K562 (cell line): ENCODE data around the gene GZF1. TPM values are rescaled to one million over a fixed set of nuclear protein-coding genes. Genes with fewer than 3 reads are reported as not detected.
"Not testable (repeated sequence)": the region's sequence is repeated elsewhere in the genome, so short reads cannot be mapped to it uniquely, and the experiment has no call there.

Source experiments
- ATAC-seq: fragments of 200-7000 bp; cut with Tn5 transposase; 3 replicates; pipeline ENCODE4 v1.9.1; 2020; ENCODE audit warnings: moderate library complexity
- BruUV-seq: library from RNA; stranded (reverse); fragments of 400-500 nt; replicated peaks from 2 replicates; lab custom pipeline; 2021; lab: Mats Ljungman, UMichigan
- CTCF ChIA-PET: fragments of 300-600 bp; formaldehyde crosslinking; extraction: SDS; loops from one replicate; lab custom pipeline; 2021; ENCODE audit warnings: low intra/inter-chr PET ratio; lab: Yijun Ruan, JAX
- POLR2A ChIA-PET: fragments of 300-600, 350-650 bp; sonication (Branson Sonifier 250); formaldehyde crosslinking; extraction: SDS; loops from one replicate; lab custom pipeline; 2021; ENCODE audit warnings: antibody characterized with exemption, inconsistent platforms; lab: Yijun Ruan, JAX
- DNase-seq, 4 experiments: peaks; one replicate each; pipeline versions ENCODE4 v3.0.0 to v3.0.0-alpha.2; 2011 to 2018; ENCODE audit warnings: low spot score in 3 of 4, mixed read lengths in 3 of 4; ENCODE audit errors: extremely low read depth in 1 of 4
- FAIRE-seq: peaks from 2 replicates; lab custom pipeline; 2011; peaks lifted over from hg19 to GRCh38; lab: Jason Lieb, UNC
- H2AFZ ChIP-seq: 2 replicates; pipeline ENCODE4 v1.6.0; 2011; ENCODE audit warnings: low read depth, low read length, control low read depth, inconsistent platforms
- H3K27ac ChIP-seq: fragments of 200-600 bp; 3 replicates; pipeline ENCODE4 v1.8.0; 2011; ENCODE audit warnings: low read depth, mild to moderate bottlenecking, control low read depth, inconsistent platforms, low read length, moderate library complexity, mixed read lengths; ENCODE audit errors: extremely low read depth
- H3K27me3 ChIP-seq, 2 experiments: fragments of 300-600 bp in 1 of 2; 2 replicates in 1 of 2; 3 replicates in 1 of 2; pipeline versions ENCODE4 v1.6.0 to v1.8.0; 2011; ENCODE audit warnings: inconsistent platforms in 2 of 2, low read length in 2 of 2, mild to moderate bottlenecking in 1 of 2, mixed read lengths in 1 of 2, moderate library complexity in 1 of 2; ENCODE audit not compliant: control insufficient read depth in 2 of 2, insufficient read depth in 2 of 2
- H3K36me3 ChIP-seq: fragments of 300-600 bp; 3 replicates; pipeline ENCODE4 v1.8.0; 2011; ENCODE audit warnings: mild to moderate bottlenecking, low read length, inconsistent platforms; ENCODE audit not compliant: control insufficient read depth, insufficient read depth
- H3K4me1 ChIP-seq, 2 experiments: fragments of 200-600 bp in 1 of 2; replicated peaks in 1 of 2; 2 replicates in 1 of 2; 3 replicates in 1 of 2; pipeline versions ENCODE4 v1.5.1 to v1.8.0; 2011; ENCODE audit warnings: inconsistent platforms in 2 of 2, low read length in 2 of 2, mild to moderate bottlenecking in 1 of 2, mixed read lengths in 1 of 2, moderate library complexity in 1 of 2; ENCODE audit not compliant: control insufficient read depth in 2 of 2, insufficient read depth in 2 of 2
- H3K4me2 ChIP-seq: 2 replicates; pipeline ENCODE4 v1.6.1; 2011; ENCODE audit warnings: low read length, control low read depth, inconsistent platforms, mixed read lengths; ENCODE audit not compliant: insufficient read depth
- H3K4me3 ChIP-seq: fragments of 200-600 bp; sonication (generic), shearing (Covaris generic); 2 replicates; pipeline ENCODE4 v1.5.1; 2016; ENCODE audit warnings: control low read depth, inconsistent platforms
- H3K79me2 ChIP-seq: fragments of 200-600 bp; 3 replicates; pipeline ENCODE4 v1.8.0; 2011; ENCODE audit warnings: low read length, inconsistent platforms; ENCODE audit not compliant: control insufficient read depth, insufficient read depth
- H3K9ac ChIP-seq, 2 experiments: 2 replicates each; pipeline versions ENCODE4 v1.6.0 to v1.6.1; 2011; ENCODE audit warnings: low read depth in 2 of 2, low read length in 2 of 2, control low read depth in 1 of 2, inconsistent platforms in 1 of 2, mild to moderate bottlenecking in 1 of 2, mixed read lengths in 1 of 2; ENCODE audit not compliant: insufficient read depth in 1 of 2
- H3K9me1 ChIP-seq: one replicate; pipeline ENCODE4 v1.6.0; 2011; ENCODE audit warnings: inconsistent platforms, mild to moderate bottlenecking, low read length, moderate library complexity; ENCODE audit not compliant: control insufficient read depth, insufficient read depth
- H3K9me3 ChIP-seq: replicated peaks from 2 replicates; pipeline ENCODE4 v1.5.1; 2011; ENCODE audit warnings: low read depth, low read length, inconsistent platforms; ENCODE audit not compliant: control insufficient read depth, insufficient read depth
- H4K20me1 ChIP-seq: replicated peaks from 2 replicates; pipeline ENCODE4 v1.6.1; 2011; ENCODE audit warnings: low read length, inconsistent platforms, mixed read lengths; ENCODE audit not compliant: control insufficient read depth, insufficient read depth
- COPS2 ChIP-seq: fragments of 450-650 bp; conservative IDR thresholded peaks from 2 replicates; pipeline ENCODE4 v1.6.1; 2016; ENCODE audit warnings: mild to moderate bottlenecking, moderate library complexity
- HDAC8 ChIP-seq: fragments of 450-650 bp; IDR thresholded peaks from 2 replicates; pipeline ENCODE4 v1.6.1; 2016; ENCODE audit warnings: mild to moderate bottlenecking, missing genetic modification characterization, moderate library complexity, missing compliant biosample characterization
- HNRNPH1 ChIP-seq: fragments of 200-400 bp; formaldehyde crosslinking; optimal IDR thresholded peaks from 2 replicates; pipeline ENCODE3; 2017; ENCODE audit warnings: low read depth, mild to moderate bottlenecking, low read length, moderate library complexity
- RFX7 ChIP-seq: fragments of 250-450 bp; sonication (Bioruptor Pico); IDR thresholded peaks from 2 replicates; pipeline ENCODE4 v1.5.1; 2021; ENCODE audit warnings: mild to moderate bottlenecking
- ZBTB7A ChIP-seq: IDR thresholded peaks from 2 replicates; pipeline ENCODE4 v1.6.1; 2011; ENCODE audit warnings: low read depth, mild to moderate bottlenecking, low read length, moderate library complexity, borderline replicate concordance; ENCODE audit not compliant: control insufficient read depth
- ZNF280A ChIP-seq: fragments of 450-650 bp; IDR thresholded peaks from 2 replicates; pipeline ENCODE4 v1.6.1; 2018; ENCODE audit warnings: mild to moderate bottlenecking, low read depth; ENCODE audit not compliant: partially characterized antibody
- ZNF41 ChIP-seq: fragments of 250-450 bp; sonication (Bioruptor Pico); conservative IDR thresholded peaks from 2 replicates; pipeline ENCODE4 v1.4.0; 2020; ENCODE audit warnings: mild to moderate bottlenecking
- WGBS: fragments of 100-300 bp; shearing (Covaris generic); methylation state at CpG from one replicate; pipeline ENCODE4 v1.1.6; 2016; ENCODE audit warnings: low coverage, mixed read lengths; ENCODE audit not compliant: insufficient coverage; ENCODE audit errors: missing lambda C conversion rate; 5-methylcytosine and 5-hydroxymethylcytosine counted together
- in situ Hi-C: fragments of 300-500 bp; cut with MboI; formaldehyde crosslinking; loops from 4 replicates; pipeline ENCODE4 v1.15.0; 2018; ENCODE audit warnings: inconsistent platforms, mixed read lengths
- intact Hi-C: fragments of 100-400 bp; cut with micrococcal nuclease; formaldehyde crosslinking; loops from 2 replicates; pipeline ENCODE4 v1.14.2; 2022
- polyA plus RNA-seq, 8 experiments: library from polyadenylated mRNA; depleted of rRNA in 4 of 8; stranded (reverse) in 5 of 8; unstranded in 3 of 8; fragments of >200 nt; fragmentation: Nextera tagmentation in 2 of 8; fragmentation: Illumina TruSeq in 1 of 8; extraction: Ambion mirVana in 2 of 8; extraction: Trizol in 1 of 8; gene quantifications; 2 replicates each; pipeline versions ENCODE4 v1.2.1 to v1.2.3, GENCODE V29; 2011 to 2014; ENCODE audit warnings: inconsistent platforms in 1 of 8, missing spikeins in 1 of 8
- total RNA-seq, 7 experiments: library from RNA; depleted of rRNA in 6 of 7; stranded (reverse); fragments of >200 nt in 6 of 7; fragmentation: Illumina TruSeq in 2 of 7; extraction: Trizol in 2 of 7; gene quantifications; 2 replicates each; pipeline versions ENCODE4 v1.2.1 to v1.2.3, GENCODE V29; 2011 to 2021; ENCODE audit warnings: low replicate concordance in 1 of 7
- TF ChIP-seq, protein P1 (sequence below): fragments of 250-450 bp; sonication (Bioruptor Pico); IDR thresholded peaks from 2 replicates; pipeline ENCODE4 v1.4.0; 2020

The GZF1 gene
- total and polyA plus RNA-seq, 9 of the 15 experiments (the other 6 are each of a cell fraction or from before 2014, with no cell fraction given), result 1.2 to 15.7 (median 7.4) TPM

- TF ChIP-seq HNRNPH1 (no peak), ZNF41 (CRISPR knock-in tag) (no peak), ZNF280A (no peak), ZBTB7A (no peak)
- TF ChIP-seq, protein P1, sequence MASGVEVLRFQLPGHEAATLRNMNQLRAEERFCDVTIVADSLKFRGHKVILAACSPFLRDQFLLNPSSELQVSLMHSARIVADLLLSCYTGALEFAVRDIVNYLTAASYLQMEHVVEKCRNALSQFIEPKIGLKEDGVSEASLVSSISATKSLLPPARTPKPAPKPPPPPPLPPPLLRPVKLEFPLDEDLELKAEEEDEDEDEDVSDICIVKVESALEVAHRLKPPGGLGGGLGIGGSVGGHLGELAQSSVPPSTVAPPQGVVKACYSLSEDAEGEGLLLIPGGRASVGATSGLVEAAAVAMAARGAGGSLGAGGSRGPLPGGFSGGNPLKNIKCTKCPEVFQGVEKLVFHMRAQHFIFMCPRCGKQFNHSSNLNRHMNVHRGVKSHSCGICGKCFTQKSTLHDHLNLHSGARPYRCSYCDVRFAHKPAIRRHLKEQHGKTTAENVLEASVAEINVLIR (CRISPR knock-in tag), result no peak
Measured at GRCh38 chr20:23346002-23346401, 16.0 kb upstream of the GZF1 start (continued).

- no TSS peak for BruUV-seq
- in situ Hi-C loops, result loop anchor here (10.0 kb wide), 1 partner anchor 293 kb away; no protein-coding TSS in a partner anchor
- WGBS, result 10% methylated on average over 2 of the region's 6 CpGs
- ATAC-seq (no peak), DNase-seq (no peak), FAIRE-seq (no peak)
- Histone ChIP-seq H3K4me2 (no peak overlapping the region), H3K36me3 (peaks cover 8% of the 10 kb centered on the region; the same call in 2 of the 3 replicates), H3K9me1 (no peaks in the 10 kb centered on the region), H3K27ac (no peak overlapping the region), H3K4me3 (no peak overlapping the region), H3K9ac (no peak overlapping the region), H3K4me1 (peaks cover 9 to 12% of the 10 kb centered on the region in 2 experiments; a peak in 4 of 5 replicates), H3K79me2 (peaks cover 26% of the 10 kb centered on the region), H4K20me1 (peaks cover 14% of the 10 kb centered on the region), H3K27me3 (no peaks in the 10 kb centered on the region), H3K9me3 (no peaks in the 10 kb centered on the region), H2AFZ (no peak overlapping the region)
- intact Hi-C loops, result loop anchor here (10.0 kb wide), 1 partner anchor 293 kb away; no protein-coding TSS in a partner anchor
- CTCF ChIA-PET, result no interaction called here
- TF ChIP-seq COPS2, result no peak
- no peak for TF ChIP-seq HDAC8 (tag)
- TF ChIP-seq RFX7 (CRISPR knock-in tag), result no peak
- POLR2A ChIA-PET, result no interaction called here
Measured at GRCh38 chr20:23347791-23348190, 14.2 kb upstream of the GZF1 start.

- DNase-seq, POLR2A ChIA-PET, FAIRE-seq, H2AFZ ChIP-seq, ATAC-seq, H3K4me2 ChIP-seq, CTCF ChIA-PET, H3K9me1 ChIP-seq, H3K4me3 ChIP-seq, H3K9ac ChIP-seq, H3K27me3 ChIP-seq, H3K27ac ChIP-seq, H3K9me3 ChIP-seq, BruUV-seq: not testable (repeated sequence)
- 81% methylated on average over 6 of the region's 6 CpGs for WGBS
- Histone ChIP-seq H3K79me2 (peaks cover 32% of the 10 kb centered on the region), H4K20me1 (peaks cover 16% of the 10 kb centered on the region), H3K4me1 (peaks cover 9 to 12% of the 10 kb centered on the region in 2 experiments; a peak in 4 of 5 replicates), H3K36me3 (peaks cover 12% of the 10 kb centered on the region; the same call in 2 of the 3 replicates)
- in situ Hi-C loops, result loop anchor here (10.0 kb wide), 1 partner anchor 294 kb away; no protein-coding TSS in a partner anchor
- intact Hi-C loops, result loop anchor here (10.0 kb wide), 1 partner anchor 294 kb away; no protein-coding TSS in a partner anchor
Measured at GRCh38 chr20:23348510-23348909, 13.5 kb upstream of the GZF1 start.
